OCI-LY3 (cell line): ENCODE measurements around the gene PLA2G6.
A peak's percentile ranks its signal among the peaks of the same experiment; 100 is the strongest.
"Not testable (repeated sequence)": the region's sequence is repeated elsewhere in the genome, so short reads cannot be mapped to it uniquely, and the experiment has no call there.

Experiments used
- H2AFZ ChIP-seq: fragments of 200-600, 300-600 bp; shearing (Covaris generic); 2 replicates; pipeline ENCODE4 v1.6.0; 2014; ENCODE audit warnings: antibody characterized with exemption, low read depth, low read length
- H3K27ac ChIP-seq: fragments of 200-600, 300-600 bp; sonication (generic); 2 replicates; pipeline ENCODE4 v1.5.1; 2014; ENCODE audit warnings: mild to moderate bottlenecking, low read length, moderate library complexity, mixed read lengths
- H3K27me3 ChIP-seq: fragments of 200-600, 300-600 bp; sonication (generic); 2 replicates; pipeline ENCODE4 v1.6.1; 2014; ENCODE audit warnings: low read depth, low read length, mixed read lengths
- H3K36me3 ChIP-seq: fragments of 200-600, 300-600 bp; sonication (generic); replicated peaks from 2 replicates; pipeline ENCODE3; 2014; ENCODE audit warnings: low read depth, low read length, mixed read lengths
- H3K4me1 ChIP-seq: fragments of 300-600, 200-600 bp; sonication (generic); 2 replicates; pipeline ENCODE4 v1.6.1; 2014; ENCODE audit warnings: low read length, mixed read lengths
- H3K4me2 ChIP-seq: fragments of 200-600, 300-600 bp; sonication (generic); 2 replicates; pipeline ENCODE4 v1.6.1; 2014; ENCODE audit warnings: low read length, mixed read lengths
- H3K4me3 ChIP-seq: fragments of 300-600, 200-600 bp; sonication (generic); 2 replicates; pipeline ENCODE4 v1.5.1; 2014; ENCODE audit warnings: antibody characterized with exemption, mild to moderate bottlenecking, low read length, moderate library complexity
- H3K79me2 ChIP-seq: fragments of 300-600, 200-600 bp; shearing (Covaris generic); 2 replicates; pipeline ENCODE4 v1.6.1; 2014; ENCODE audit warnings: mild to moderate bottlenecking, low read length, mixed read lengths
- H3K9ac ChIP-seq: fragments of 300-600, 200-600 bp; shearing (Covaris generic); 2 replicates; pipeline ENCODE4 v1.6.0; 2014; ENCODE audit warnings: mild to moderate bottlenecking, low read length, moderate library complexity
- H3K9me3 ChIP-seq: fragments of 200-600, 300-600 bp; shearing (Covaris generic); 2 replicates; pipeline ENCODE4 v1.6.1; 2014; ENCODE audit warnings: low read length, mixed read lengths; ENCODE audit not compliant: insufficient read depth
- H4K20me1 ChIP-seq: fragments of 200-600, 300-600 bp; sonication (generic); 2 replicates; pipeline ENCODE4 v1.6.1; 2016; ENCODE audit warnings: low read length, mixed read lengths; ENCODE audit not compliant: insufficient read depth
- EZH2phosphoT487 ChIP-seq: fragments of 200-600 bp; shearing (Covaris generic); IDR thresholded peaks from 2 replicates; pipeline ENCODE4 v1.6.1; 2018; ENCODE audit warnings: antibody characterized with exemption, mixed run types, low read depth
- TF ChIP-seq, protein P1 (sequence below): fragments of 200-600, 300-600 bp; sonication (generic); IDR thresholded peaks from 2 replicates; pipeline ENCODE4 v1.5.1; 2014; ENCODE audit warnings: antibody characterized with exemption, low read length, low read depth

PLA2G6 gene

DNA sequence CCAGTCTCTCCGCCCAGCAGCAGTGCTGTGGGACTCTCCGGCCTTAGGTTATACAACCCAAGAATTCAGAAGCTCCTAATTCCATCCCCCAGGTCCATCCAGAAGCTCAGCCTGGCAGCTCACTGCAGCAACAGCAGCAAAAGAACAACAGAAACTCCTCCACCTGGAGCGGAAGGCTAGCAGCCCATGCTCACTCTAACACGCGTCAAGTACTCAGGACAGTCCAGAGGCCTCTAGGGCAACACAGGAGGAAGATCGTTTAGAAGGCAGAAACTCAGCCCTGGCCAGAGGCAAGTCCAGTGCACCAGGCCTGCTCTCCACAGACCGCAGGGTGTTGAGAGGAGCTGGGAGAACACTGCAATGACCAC, 17.1 kb downstream of the PLA2G6 start:
- Histone ChIP-seq H3K4me2 (no peak overlapping the region), H3K79me2 (no peaks in the 10 kb centered on the region), H2AFZ (no peak overlapping the region), H3K4me3 (no peak overlapping the region), H3K27me3 (no peaks in the 10 kb centered on the region), H3K4me1 (peaks cover 32% of the 10 kb centered on the region), H4K20me1 (no peaks in the 10 kb centered on the region), H3K9me3 (0 out of 2 replicates have a peak, but pooled peaks cover 5% of the 10 kb centered on the region), H3K27ac (no peak overlapping the region), H3K9ac (no peak overlapping the region), H3K36me3 (peaks cover 8% of the 10 kb centered on the region)
- TF ChIP-seq, protein P1, sequence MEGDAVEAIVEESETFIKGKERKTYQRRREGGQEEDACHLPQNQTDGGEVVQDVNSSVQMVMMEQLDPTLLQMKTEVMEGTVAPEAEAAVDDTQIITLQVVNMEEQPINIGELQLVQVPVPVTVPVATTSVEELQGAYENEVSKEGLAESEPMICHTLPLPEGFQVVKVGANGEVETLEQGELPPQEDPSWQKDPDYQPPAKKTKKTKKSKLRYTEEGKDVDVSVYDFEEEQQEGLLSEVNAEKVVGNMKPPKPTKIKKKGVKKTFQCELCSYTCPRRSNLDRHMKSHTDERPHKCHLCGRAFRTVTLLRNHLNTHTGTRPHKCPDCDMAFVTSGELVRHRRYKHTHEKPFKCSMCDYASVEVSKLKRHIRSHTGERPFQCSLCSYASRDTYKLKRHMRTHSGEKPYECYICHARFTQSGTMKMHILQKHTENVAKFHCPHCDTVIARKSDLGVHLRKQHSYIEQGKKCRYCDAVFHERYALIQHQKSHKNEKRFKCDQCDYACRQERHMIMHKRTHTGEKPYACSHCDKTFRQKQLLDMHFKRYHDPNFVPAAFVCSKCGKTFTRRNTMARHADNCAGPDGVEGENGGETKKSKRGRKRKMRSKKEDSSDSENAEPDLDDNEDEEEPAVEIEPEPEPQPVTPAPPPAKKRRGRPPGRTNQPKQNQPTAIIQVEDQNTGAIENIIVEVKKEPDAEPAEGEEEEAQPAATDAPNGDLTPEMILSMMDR = no peak
- no peak for TF ChIP-seq EZH2phosphoT487

DNA sequence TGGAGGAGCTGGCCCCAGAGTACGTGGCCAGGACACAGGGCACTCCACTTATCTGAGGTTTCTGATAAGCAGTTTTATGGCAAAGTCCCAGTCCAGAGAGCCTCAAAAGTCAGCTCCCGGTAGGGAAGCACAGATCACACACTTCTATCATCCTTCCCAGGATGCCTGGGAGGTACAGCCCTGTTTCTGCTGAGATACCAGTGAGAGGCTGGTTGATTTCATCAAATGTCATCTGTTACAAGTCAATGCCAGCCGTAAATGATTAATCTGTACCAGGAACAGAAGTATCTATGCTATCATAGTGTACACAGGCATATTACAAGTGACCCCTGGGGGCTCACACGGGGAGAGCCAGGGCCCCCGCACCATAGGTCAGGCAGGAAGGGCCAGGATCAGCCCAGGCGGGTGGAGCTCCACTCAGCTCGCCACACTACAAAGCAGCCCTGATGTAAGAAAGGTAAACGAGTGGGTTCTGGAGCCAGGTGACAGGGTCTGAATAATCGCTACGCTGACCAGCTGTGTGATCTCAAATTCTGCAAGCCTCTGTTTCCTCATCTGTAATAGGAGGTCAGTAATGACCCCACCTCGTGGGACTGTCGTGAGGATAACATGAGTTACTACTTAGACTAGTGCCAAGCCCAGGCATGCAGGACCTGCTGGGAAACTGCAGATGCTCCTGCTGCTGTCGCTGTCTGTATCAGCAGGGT, 17.6 kb downstream of the PLA2G6 start:
- no peak overlapping the region for H3K9ac ChIP-seq
- no peak overlapping the region for H3K4me2 ChIP-seq
- H3K79me2 ChIP-seq = no peaks in the 10 kb centered on the region
- no peak overlapping the region for H3K27ac ChIP-seq
- peaks cover 32% of the 10 kb centered on the region for H3K4me1 ChIP-seq
- no peak overlapping the region for H3K4me3 ChIP-seq
- H3K9me3 ChIP-seq = 0 out of 2 replicates have a peak, but pooled peaks cover 5% of the 10 kb centered on the region
- peaks cover 8% of the 10 kb centered on the region for H3K36me3 ChIP-seq
- no peaks in the 10 kb centered on the region for H4K20me1 ChIP-seq
- H2AFZ ChIP-seq = no peak overlapping the region
- no peak for TF ChIP-seq EZH2phosphoT487
- TF ChIP-seq, protein P1 = no peak
- no peaks in the 10 kb centered on the region for H3K27me3 ChIP-seq

DNA sequence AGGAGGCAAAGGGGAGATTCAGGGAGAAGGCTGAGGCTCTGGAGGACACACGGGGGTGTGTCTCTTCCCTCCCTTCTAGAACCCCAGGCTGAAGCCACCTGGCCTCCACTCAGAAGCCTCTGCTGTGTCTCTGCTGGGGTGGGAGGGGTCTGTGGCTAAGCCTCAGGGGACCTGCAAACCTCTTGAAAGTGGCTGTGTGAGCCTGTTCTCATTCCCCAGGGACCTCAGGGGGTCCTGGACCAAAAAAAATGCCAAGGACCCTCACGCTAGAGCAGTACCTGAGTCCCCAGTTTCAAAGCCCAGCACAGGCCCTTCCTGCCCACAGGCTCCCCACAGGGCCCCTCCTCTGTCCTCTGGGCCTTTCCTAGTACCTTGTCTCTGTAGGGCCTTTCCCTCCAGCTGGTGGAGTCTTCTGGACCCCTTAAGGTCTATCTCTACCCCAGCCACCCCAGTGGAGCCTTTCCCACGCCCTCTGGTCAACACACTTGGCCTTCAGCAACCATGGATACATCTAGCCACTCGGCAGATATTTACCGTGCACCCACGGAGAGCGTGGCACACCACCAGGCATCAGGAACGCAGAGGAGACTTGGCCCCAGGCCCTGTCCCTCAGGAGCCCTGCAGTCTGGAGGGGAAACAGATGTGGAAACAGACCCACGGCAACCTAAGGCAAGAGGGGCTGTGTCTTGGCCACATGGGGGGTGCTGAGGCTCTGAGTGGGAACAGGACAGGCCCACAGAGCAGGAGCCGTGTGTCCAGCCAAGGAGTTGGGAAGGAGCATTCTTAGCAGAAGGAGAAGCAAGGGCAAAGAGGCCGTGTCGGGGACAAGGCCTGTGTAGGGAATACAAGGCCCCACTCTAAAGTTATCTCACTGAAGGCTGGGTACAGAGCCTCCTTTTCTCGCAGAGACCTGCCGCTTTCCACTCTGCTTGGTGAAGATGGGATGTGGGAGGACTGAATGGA, 18.5 kb downstream of the PLA2G6 start:
- peaks cover 8% of the 10 kb centered on the region for H3K36me3 ChIP-seq
- no peak overlapping the region for H3K4me3 ChIP-seq
- H2AFZ ChIP-seq = no peak overlapping the region
- H3K4me1 ChIP-seq = peaks cover 32% of the 10 kb centered on the region
- no peaks in the 10 kb centered on the region for H3K27me3 ChIP-seq
- peak overlapping the region; percentile 54; the same call in 1 of the 2 replicates for H3K9ac ChIP-seq
- H3K9me3 ChIP-seq = 0 out of 2 replicates have a peak, but pooled peaks cover 5% of the 10 kb centered on the region
- no peaks in the 10 kb centered on the region for H4K20me1 ChIP-seq
- H3K79me2 ChIP-seq = no peaks in the 10 kb centered on the region
- TF ChIP-seq, protein P1 = no peak
- TF ChIP-seq EZH2phosphoT487 = no peak
- H3K27ac ChIP-seq = peak overlapping the region; percentile 68
- peak overlapping the region; percentile 79 for H3K4me2 ChIP-seq

DNA sequence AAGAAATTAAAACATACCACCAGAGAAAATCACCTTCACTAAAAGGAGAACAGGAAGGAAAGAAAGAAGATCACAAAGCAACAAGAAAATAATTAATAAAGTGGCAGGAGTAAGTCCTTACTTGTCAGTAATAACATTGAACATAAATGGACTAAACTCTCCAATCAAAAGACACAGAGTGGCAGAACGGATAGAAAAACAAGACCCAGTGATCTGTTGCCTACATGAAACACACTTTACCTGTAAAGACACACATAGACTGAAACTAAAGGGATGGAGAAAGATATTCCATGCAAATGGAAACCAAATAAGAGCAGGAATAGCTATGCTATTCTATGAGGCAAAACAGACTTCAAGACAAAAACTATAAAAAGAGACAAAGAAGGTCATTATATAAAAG, 25.9 kb downstream of the PLA2G6 start:
- H3K4me1 ChIP-seq = peaks cover 18% of the 10 kb centered on the region
- H3K79me2 ChIP-seq = no peaks in the 10 kb centered on the region
- no peaks in the 10 kb centered on the region for H3K27me3 ChIP-seq

DNA sequence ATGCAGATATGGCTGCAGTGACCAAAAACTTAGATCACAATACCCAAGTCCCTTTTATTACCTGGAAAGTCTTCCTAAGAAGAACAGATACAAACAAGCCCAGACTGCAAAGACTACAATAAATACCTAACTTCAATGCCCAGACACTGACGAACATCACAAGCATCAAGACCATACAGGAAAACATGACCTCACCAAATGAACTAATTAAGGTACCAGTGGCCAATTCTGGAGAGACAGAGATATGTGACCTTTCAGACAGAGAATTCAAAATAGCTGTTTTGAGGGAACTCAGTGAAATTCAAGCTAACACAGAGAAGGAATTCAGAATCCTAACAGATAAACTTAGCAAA, 27.1 kb downstream of the PLA2G6 start:
- H3K9me3 ChIP-seq, H3K27ac ChIP-seq, H3K27me3 ChIP-seq, H3K36me3 ChIP-seq, H3K79me2 ChIP-seq, H4K20me1 ChIP-seq, H3K9ac ChIP-seq, H3K4me3 ChIP-seq, H3K4me2 ChIP-seq, H2AFZ ChIP-seq: not testable (repeated sequence)
- H3K4me1 ChIP-seq = peaks cover 26% of the 10 kb centered on the region

More for the DNA sequence above, 25.9 kb downstream of the PLA2G6 start:
- Histone ChIP-seq H4K20me1 (no peaks in the 10 kb centered on the region), H3K9ac (no peak overlapping the region), H3K27ac (no peak overlapping the region), H3K9me3 (no peaks in the 10 kb centered on the region), H2AFZ (no peak overlapping the region), H3K4me3 (no peak overlapping the region), H3K4me2 (no peak overlapping the region), H3K36me3 (no peaks in the 10 kb centered on the region)
- TF ChIP-seq, protein P1 = no peak
- TF ChIP-seq EZH2phosphoT487 = no peak
